Common myeloid progenitor, CD34-positive (primary cell): ENCODE measurements around the gene PODXL2.

Experiments
- CTCF ChIA-PET: fragments of 350-600 bp; sonication (Branson Sonifier 250); formaldehyde crosslinking; loops from one replicate; lab custom pipeline; 2021; ENCODE audit warnings: antibody characterized with exemption; lab: Charles Lee
- POLR2A ChIA-PET: fragments of 350-600 bp; sonication (Branson Sonifier 250); formaldehyde crosslinking; loops from one replicate; lab custom pipeline; 2021; ENCODE audit warnings: antibody characterized with exemption; lab: Charles Lee
- DNase-seq, 3 donors: peaks; one replicate each; pipeline versions ENCODE4 v3.0.0 to v3.0.0-alpha.2; 2013
- H3K27ac ChIP-seq, 2 experiments: 1 replicate in 1 of 2; 2 replicates in 1 of 2; pipeline ENCODE4 v1.7.0; 2013; ENCODE audit warnings: inconsistent platforms in 2 of 2, low read length in 2 of 2, mild to moderate bottlenecking in 2 of 2, low read depth in 1 of 2, moderate library complexity in 1 of 2; ENCODE audit not compliant: severe bottlenecking in 2 of 2, insufficient read depth in 1 of 2, poor library complexity in 1 of 2
- H3K27me3 ChIP-seq, 5 experiments: replicated peaks in 2 of 5; 1 replicate in 3 of 5; 2 replicates in 2 of 5; pipeline versions ENCODE4 v1.6.1 to v1.7.0; 2013; ENCODE audit warnings: low read length in 4 of 5, mild to moderate bottlenecking in 2 of 5, moderate library complexity in 2 of 5, inconsistent platforms in 1 of 5; ENCODE audit not compliant: insufficient read depth in 5 of 5, control insufficient read depth in 4 of 5
- H3K36me3 ChIP-seq, 4 experiments: 1 replicate in 2 of 4; 2 replicates in 2 of 4; pipeline versions ENCODE4 v1.6.1 to v1.7.0; 2013; ENCODE audit warnings: low read length in 3 of 4, control low read depth in 1 of 4, mild to moderate bottlenecking in 1 of 4; ENCODE audit not compliant: control insufficient read depth in 4 of 4, insufficient read depth in 4 of 4
- H3K4me1 ChIP-seq, 4 experiments: 1 replicate in 3 of 4; 2 replicates in 1 of 4; pipeline versions ENCODE4 v1.6.1 to v1.7.1; 2013; ENCODE audit warnings: low read length in 3 of 4, mild to moderate bottlenecking in 3 of 4, control low read depth in 1 of 4, inconsistent platforms in 1 of 4, moderate library complexity in 1 of 4; ENCODE audit not compliant: control insufficient read depth in 4 of 4, insufficient read depth in 4 of 4; ENCODE audit errors: control extremely low read depth in 1 of 4
- H3K4me3 ChIP-seq, 7 experiments: 1 replicate in 4 of 7; 2 replicates in 3 of 7; pipeline versions ENCODE4 v1.5.1 to v1.7.0; 2013; ENCODE audit warnings: mild to moderate bottlenecking in 7 of 7, low read length in 6 of 7, moderate library complexity in 6 of 7, inconsistent platforms in 2 of 7, low read depth in 2 of 7, control low read depth in 1 of 7; ENCODE audit not compliant: insufficient read depth in 4 of 7, control insufficient read depth in 1 of 7; ENCODE audit errors: extremely low read depth in 1 of 7
- H3K9me3 ChIP-seq, 5 experiments: 1 replicate in 4 of 5; 2 replicates in 1 of 5; pipeline versions ENCODE4 v1.6.1 to v1.7.1; 2013; ENCODE audit warnings: low read length in 4 of 5, mild to moderate bottlenecking in 2 of 5, inconsistent platforms in 1 of 5, low read depth in 1 of 5, moderate library complexity in 1 of 5; ENCODE audit not compliant: control insufficient read depth in 4 of 5, insufficient read depth in 2 of 5; ENCODE audit errors: control extremely low read depth in 1 of 5
- WGBS: methylation state at CpG from one replicate; pipeline ENCODE4 v1.1.5; 2013; ENCODE audit not compliant: insufficient coverage; 5-methylcytosine and 5-hydroxymethylcytosine counted together

PODXL2 gene

DNA sequence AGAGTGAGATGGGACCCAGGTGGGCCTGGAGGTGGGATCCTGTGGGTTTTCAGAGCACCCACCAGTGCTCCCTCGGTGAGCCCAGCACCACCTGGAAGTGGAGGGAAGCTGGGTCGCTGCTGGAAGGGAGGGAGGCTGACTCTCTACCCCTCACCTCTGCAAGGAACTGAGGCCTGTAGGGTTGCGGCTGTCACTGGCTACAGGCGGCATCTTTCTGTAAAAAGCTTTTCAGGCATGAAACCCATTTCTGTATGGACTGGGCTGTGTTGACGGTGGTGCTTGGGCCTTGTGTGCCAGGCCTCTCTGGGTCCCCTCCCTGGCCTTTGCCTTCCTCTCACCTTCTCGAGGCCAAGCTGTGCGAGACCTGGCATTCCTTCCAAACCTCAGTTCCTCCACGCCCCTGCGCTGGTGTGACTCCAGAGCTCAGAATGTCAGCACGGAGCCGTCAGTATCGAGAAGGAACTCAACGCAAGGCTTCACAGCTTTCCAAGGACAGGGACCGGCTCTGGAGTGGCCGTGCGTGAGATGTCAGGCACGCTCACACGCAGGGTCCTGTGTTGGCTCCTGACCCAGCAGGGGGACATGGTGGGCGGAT, 60.4 kb downstream of the PODXL2 start:
- no peak overlapping the region for H3K27ac ChIP-seq
- H3K27me3 ChIP-seq = no peaks in the 10 kb centered on the region
- no peaks in the 10 kb centered on the region for H3K9me3 ChIP-seq
- peaks cover under 1 to 50% (median 31%) of the 10 kb centered on the region in 4 experiments for H3K36me3 ChIP-seq
- CTCF ChIA-PET = interaction anchor here (0.8 to 1.9 kb wide), 4 partner anchors 54 to 276 kb away, joined by 3 to 5 read pairs (median 4); no protein-coding TSS in a partner anchor
- 93% methylated on average over 17 of the region's 19 CpGs for WGBS
- H3K4me1 ChIP-seq = peaks cover 0 to 2% (median 0%) of the 10 kb centered on the region in 4 experiments
- POLR2A ChIA-PET = no interaction called here
- no peak for DNase-seq
- no peak overlapping the region for H3K4me3 ChIP-seq

DNA sequence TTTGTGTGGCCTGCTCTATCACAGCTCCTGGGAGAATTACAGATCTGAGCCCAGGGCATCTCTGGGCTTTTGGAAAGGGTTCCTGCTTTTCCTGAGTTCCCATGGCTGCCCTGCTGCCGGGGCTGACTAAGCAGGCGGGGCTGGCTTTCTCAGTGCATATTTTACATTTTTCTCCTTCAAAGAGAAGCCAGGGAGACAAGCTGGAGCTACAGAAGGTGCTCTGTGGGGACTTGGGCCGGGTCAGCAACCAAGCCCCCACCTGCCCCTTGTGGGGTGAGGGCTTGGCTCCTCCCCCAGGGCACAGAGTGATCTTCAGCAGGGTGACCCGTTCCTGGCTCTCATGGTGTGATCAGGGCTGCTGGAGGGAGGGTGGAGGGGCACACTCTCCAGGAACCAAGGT, 61.1 kb downstream of the PODXL2 start:
- no peak overlapping the region for H3K27ac ChIP-seq
- CTCF ChIA-PET = interaction anchor here (0.8 to 2.4 kb wide), 4 partner anchors 60 to 276 kb away, joined by 3 to 15 read pairs (median 4); no protein-coding TSS in a partner anchor
- WGBS = 100% methylated on average over 3 of the region's 4 CpGs

DNA sequence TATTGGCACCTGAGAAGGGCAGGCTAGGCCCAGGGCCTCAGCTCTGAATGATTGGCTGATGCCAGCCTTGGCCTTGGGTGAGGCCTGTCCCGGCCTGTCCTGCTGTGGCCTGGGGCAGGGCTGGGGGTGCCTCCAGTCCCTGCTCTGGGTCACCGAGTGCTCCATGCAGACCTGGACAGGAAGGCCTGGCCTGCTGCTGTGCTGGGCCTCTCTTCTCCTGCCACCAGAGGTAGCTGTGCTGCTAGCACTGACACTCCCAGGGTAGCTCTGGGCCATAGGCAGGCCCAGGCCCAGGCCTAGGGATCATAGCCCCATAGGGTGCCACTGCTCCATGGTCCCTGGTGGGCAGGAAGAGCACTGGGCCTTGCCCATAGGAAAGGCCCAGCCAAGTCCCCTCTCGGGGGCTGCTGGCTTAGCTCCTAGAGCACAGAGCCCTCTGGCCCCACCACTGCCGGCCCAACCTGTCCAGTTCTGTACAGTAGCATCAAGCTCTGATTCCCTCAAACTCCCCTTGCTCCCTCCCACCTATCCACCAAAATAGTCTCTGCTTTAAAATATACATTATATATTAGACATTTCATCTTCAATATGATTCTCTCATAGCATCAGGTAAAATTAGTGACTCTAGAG, 62.0 kb downstream of the PODXL2 start:
- Histone ChIP-seq H3K4me3 (no peak overlapping the region), H3K36me3 (peaks cover 2 to 58% (median 35%) of the 10 kb centered on the region in 4 experiments), H3K9me3 (no peaks in the 10 kb centered on the region), H3K27me3 (no peaks in the 10 kb centered on the region), H3K27ac (no peak overlapping the region), H3K4me1 (peaks cover 0 to 2% (median 0%) of the 10 kb centered on the region in 4 experiments)
- WGBS = 88% methylated on average over 3 of the region's 4 CpGs
- POLR2A ChIA-PET = no interaction called here
- peak in 2 of 3 donors; percentile 33 to 40 for DNase-seq
- CTCF ChIA-PET = interaction anchor here (1.1 to 2.9 kb wide), 5 partner anchors 12 to 141 kb away, joined by 3 to 15 read pairs (median 5); no protein-coding TSS in a partner anchor

More for the DNA sequence above, 61.1 kb downstream of the PODXL2 start:
- peaks cover 0 to 2% (median 0%) of the 10 kb centered on the region in 4 experiments for H3K4me1 ChIP-seq
- H3K4me3 ChIP-seq = no peak overlapping the region
- DNase-seq = no peak
- H3K27me3 ChIP-seq = no peaks in the 10 kb centered on the region
- no peaks in the 10 kb centered on the region for H3K9me3 ChIP-seq
- peaks cover 2 to 58% (median 34%) of the 10 kb centered on the region in 4 experiments for H3K36me3 ChIP-seq
- POLR2A ChIA-PET = no interaction called here

DNA sequence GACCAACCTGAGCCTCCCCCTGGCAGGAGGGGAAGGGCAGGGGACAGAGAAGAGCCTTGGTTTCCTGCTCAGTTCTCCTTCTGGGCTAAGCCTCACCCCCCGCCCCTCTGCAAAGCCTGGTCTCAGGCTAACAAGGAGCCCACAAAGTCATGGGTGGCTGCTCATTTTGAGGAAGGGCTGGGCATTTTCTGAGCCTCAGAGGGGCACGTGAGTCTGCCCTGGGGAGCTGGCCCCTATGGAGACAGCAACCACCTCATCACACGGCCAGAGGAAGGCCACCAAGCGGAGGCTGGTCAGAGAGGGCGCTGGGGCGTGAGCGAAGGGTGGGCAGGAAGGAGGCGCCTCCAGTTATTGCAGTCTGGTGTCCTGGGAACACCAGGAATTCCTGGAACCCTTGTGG, 62.5 kb downstream of the PODXL2 start:
- H3K9me3 ChIP-seq = no peaks in the 10 kb centered on the region
- H3K27ac ChIP-seq = no peak overlapping the region
- no peak for DNase-seq
- no peaks in the 10 kb centered on the region for H3K27me3 ChIP-seq
- H3K36me3 ChIP-seq = peaks cover 2 to 58% (median 35%) of the 10 kb centered on the region in 4 experiments
- POLR2A ChIA-PET = no interaction called here
- H3K4me3 ChIP-seq = no peak overlapping the region
- CTCF ChIA-PET = interaction anchor here (0.8 to 2.9 kb wide), 6 partner anchors 12 to 140 kb away, joined by 3 to 15 read pairs (median 4); no protein-coding TSS in a partner anchor
- 83% methylated on average over 6 of the region's 8 CpGs for WGBS
- H3K4me1 ChIP-seq = peaks cover 0 to 3% (median under 1%) of the 10 kb centered on the region in 4 experiments

DNA sequence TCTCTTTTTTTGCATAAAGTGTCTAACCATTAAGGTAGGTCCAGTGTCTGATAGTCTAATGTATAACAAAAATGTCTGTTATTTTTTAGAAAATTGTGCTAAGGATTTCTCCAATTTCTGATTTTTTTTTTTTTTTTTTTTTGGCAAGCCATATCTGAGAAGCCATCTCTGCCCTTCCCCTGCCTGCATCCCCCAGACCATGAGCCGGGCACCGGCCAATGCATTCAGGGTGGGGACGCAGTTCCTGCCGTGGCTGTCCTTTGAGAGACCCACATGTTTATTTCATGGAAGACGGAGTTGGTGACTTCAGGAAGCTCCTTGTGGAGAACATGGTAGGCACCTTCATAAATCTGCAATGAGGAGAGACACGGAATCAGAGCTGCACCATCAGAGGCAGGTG, 63.0 kb downstream of the PODXL2 start:
- DNase-seq = no peak
- Histone ChIP-seq H3K36me3 (peaks cover 2 to 58% (median 35%) of the 10 kb centered on the region in 4 experiments), H3K27me3 (no peaks in the 10 kb centered on the region), H3K9me3 (no peaks in the 10 kb centered on the region), H3K27ac (no peak overlapping the region), H3K4me3 (no peak overlapping the region), H3K4me1 (peaks cover 0 to 7% (median 5%) of the 10 kb centered on the region in 4 experiments)
- 96% methylated on average over 5 of the region's 6 CpGs for WGBS
- CTCF ChIA-PET = interaction anchor here (0.8 to 2.9 kb wide), 4 partner anchors 21 to 140 kb away, joined by 3 to 15 read pairs (median 8); no protein-coding TSS in a partner anchor
- POLR2A ChIA-PET = no interaction called here

DNA sequence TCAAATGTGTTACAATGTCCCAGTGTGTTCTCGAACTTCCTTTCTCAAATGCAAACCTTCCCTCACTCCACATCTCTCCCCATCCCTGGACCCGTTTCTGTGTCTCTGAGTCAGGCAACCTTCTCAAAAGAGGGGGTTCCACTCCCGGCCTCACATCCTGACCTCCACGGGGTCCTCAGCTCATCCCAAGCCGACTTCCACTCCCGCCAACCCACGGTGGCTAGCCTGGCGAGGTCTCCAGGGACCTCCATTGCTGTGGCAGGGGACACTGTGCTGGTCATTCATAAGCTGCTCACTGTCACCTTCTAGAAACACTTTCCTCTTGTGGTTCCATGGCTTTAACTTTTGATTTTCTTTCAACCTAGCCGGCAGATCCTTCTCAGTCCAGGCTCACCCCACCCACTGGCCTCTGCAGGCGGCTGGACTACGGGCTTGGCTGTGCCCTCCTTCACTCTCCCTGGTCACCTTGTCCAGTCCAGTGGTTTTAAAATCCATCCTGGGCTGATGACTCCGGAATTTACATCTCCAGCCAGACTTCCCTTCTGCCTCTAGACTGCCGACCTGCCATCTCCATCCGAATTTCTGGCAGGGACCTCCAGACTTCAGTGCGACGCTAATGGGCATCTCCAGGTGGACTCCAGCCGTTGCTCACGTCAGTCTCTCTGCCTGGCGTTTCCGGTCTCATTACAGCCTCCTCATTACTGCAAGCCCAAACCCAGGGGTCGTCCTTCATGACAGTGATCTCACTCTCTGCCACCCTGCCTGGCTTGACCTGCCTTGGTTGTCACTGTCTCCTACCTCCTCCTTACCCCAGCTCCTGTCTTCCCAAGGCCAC, 63.7 kb downstream of the PODXL2 start:
- peaks cover 2 to 58% (median 35%) of the 10 kb centered on the region in 4 experiments for H3K36me3 ChIP-seq
- H3K4me3 ChIP-seq = no peak overlapping the region
- no peaks in the 10 kb centered on the region for H3K27me3 ChIP-seq
- 97% methylated on average over 21 of the region's 21 CpGs for WGBS
- POLR2A ChIA-PET = no interaction called here
- peaks cover 0 to 15% (median 11%) of the 10 kb centered on the region in 4 experiments for H3K4me1 ChIP-seq
- CTCF ChIA-PET = interaction anchor here (2.4 to 4.8 kb wide), 3 partner anchors 41 to 141 kb away, joined by 11 to 43 read pairs (median 15); no protein-coding TSS in a partner anchor
- DNase-seq = no peak
- H3K27ac ChIP-seq = no peak overlapping the region
- no peaks in the 10 kb centered on the region for H3K9me3 ChIP-seq
